ENCODE measurements around the gene PLIN5. TPM values are rescaled to one million over a fixed set of nuclear protein-coding genes. Genes with fewer than 3 reads are reported as not detected.

The PLIN5 gene
- polyA plus RNA-seq, 3 donors = 38.2 to 205 (median 66.1) TPM

GRCh38 chr19:4477034-4477801 lies 57.8 kb downstream of the PLIN5 start:
- no peak overlapping the region for H3K27ac ChIP-seq (ENCODE audit: low read depth, low read length)
- WGBS, 3 donors = 85 to 89% (median 87%) methylated on average over 16 of the region's 16 CpGs

GRCh38 chr19:4474514-4475022 lies 60.5 kb downstream of the PLIN5 start:
- 31 to 42% (median 31%) methylated on average over 13 of the region's 13 CpGs for WGBS, 3 donors
- no peak overlapping the region for H3K27ac ChIP-seq (ENCODE audit: low read depth, low read length)

- no peak overlapping the region for H3K27ac ChIP-seq (ENCODE audit: low read depth, low read length)
Measured at GRCh38 chr19:4473763-4474513, 61.1 kb downstream of the PLIN5 start.

GRCh38 chr19:4473011-4473762 lies 61.8 kb downstream of the PLIN5 start:
- no peak overlapping the region for H3K27ac ChIP-seq (ENCODE audit: low read depth, low read length)
- 23 to 30% (median 25%) methylated on average over 25 of the region's 25 CpGs for WGBS, 3 donors

More at GRCh38 chr19:4473763-4474513, 61.1 kb downstream of the PLIN5 start:
- 31 to 37% (median 36%) methylated on average over 23 of the region's 23 CpGs for WGBS, 3 donors

Other genes with a start within 250 kb of the PLIN5 start
- gene TMIGD2, start 232.8 kb downstream of the PLIN5 start, polyA plus RNA-seq = 1 to 10 TPM in 1 of 3 donors, under 1 TPM in 2; 0.22 to 4.0 (median 0.59) TPM
- under 1 TPM in 2 of 3 donors, not detected in 1; 0.12 TPM for gene FSD1, start 230.6 kb downstream of the PLIN5 start, polyA plus RNA-seq
- gene STAP2, start 196.4 kb downstream of the PLIN5 start, polyA plus RNA-seq = 10 to 100 TPM in 2 of 3 donors, 1 to 10 TPM in 1; 6.4 to 15.5 (median 10.1) TPM
- gene MPND, start 191.7 kb downstream of the PLIN5 start, polyA plus RNA-seq = 10 to 100 TPM; 12.0 to 21.6 (median 17.2) TPM
- gene SH3GL1, start 134.7 kb downstream of the PLIN5 start, polyA plus RNA-seq = 10 to 100 TPM; 33.2 to 87.8 (median 74.0) TPM
- 1 to 10 TPM; 3.0 to 7.9 (median 7.4) TPM for gene CHAF1A, start 132.6 kb downstream of the PLIN5 start, polyA plus RNA-seq
- gene UBXN6, start 77.4 kb downstream of the PLIN5 start, polyA plus RNA-seq = 100 to 1,000 TPM in 2 of 3 donors, 10 to 100 TPM in 1; 81.6 to 161 (median 146) TPM
- 10 to 100 TPM; 20.5 to 60.3 (median 24.6) TPM for gene HDGFL2, start 62.9 kb downstream of the PLIN5 start, polyA plus RNA-seq
- 100 to 1,000 TPM in 2 of 3 donors, 10 to 100 TPM in 1; 73.6 to 954 (median 135) TPM for gene PLIN4, start 16.7 kb downstream of the PLIN5 start, polyA plus RNA-seq
- gene LRG1, start 4.8 kb upstream of the PLIN5 start, polyA plus RNA-seq = 10 to 100 TPM in 2 of 3 donors, 1 to 10 TPM in 1; 7.1 to 18.6 (median 13.4) TPM
- gene SEMA6B, start 24.5 kb upstream of the PLIN5 start, polyA plus RNA-seq = 10 to 100 TPM in 2 of 3 donors, 1 to 10 TPM in 1; 3.3 to 34.5 (median 18.6) TPM
- gene TNFAIP8L1, start 104.3 kb upstream of the PLIN5 start, polyA plus RNA-seq = 1 to 10 TPM; 2.0 to 9.2 (median 5.3) TPM
- gene MYDGF, start 135.1 kb upstream of the PLIN5 start, polyA plus RNA-seq = 100 to 1,000 TPM in 2 of 3 donors, 10 to 100 TPM in 1; 53.1 to 168 (median 129) TPM
- 10 to 100 TPM; 18.6 to 36.4 (median 23.4) TPM for gene DPP9, start 188.6 kb upstream of the PLIN5 start, polyA plus RNA-seq

Data from adipose tissue (tissue), 3 donors.